ENCODE measurements around the gene TGM5. TPM values are rescaled to one million over a fixed set of nuclear protein-coding genes. Genes with fewer than 3 reads are reported as not detected.
"Not testable (repeated sequence)": the region's sequence is repeated elsewhere in the genome, so short reads cannot be mapped to it uniquely, and the experiment has no call there.

TGM5 gene
- total RNA-seq, 1 donor from 2014 or later, result not detected

- intact Hi-C loops (cut with DNase I), result no loop called here
- ATAC-seq, result no peak
- DNase-seq (ENCODE audit: missing footprints), result no peak
Observed at GRCh38 chr15:43277901-43278300, 11.2 kb upstream of the TGM5 start.

DNA sequence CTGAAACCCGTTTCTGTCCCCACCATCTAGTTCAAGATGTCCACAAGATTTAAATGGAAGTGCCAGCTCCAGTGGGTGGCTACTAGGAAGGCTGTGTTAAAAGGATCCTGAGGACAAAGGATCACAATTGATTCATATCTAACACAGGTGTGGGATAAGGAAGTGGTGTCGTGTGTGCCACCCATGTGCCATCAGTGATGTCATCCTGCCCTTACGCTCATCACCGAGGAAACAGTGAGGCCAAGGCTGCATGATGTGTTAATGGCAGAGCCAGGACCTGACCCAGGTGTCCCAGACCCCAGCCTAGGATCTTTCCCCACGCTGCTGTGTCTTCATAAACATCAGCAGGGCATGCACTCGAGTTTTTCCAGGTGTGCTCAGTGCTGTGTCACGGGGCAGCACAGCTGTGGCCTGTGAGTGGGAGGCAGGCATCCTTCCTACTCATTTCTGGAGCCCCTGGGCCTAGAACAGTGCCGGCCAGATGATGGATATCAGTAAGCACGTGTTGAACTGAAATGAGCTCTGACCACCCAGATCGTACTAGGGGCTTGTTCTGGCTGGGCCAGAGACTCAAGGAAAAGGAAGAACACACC is 10.6 kb upstream of the TGM5 start:
- ATAC-seq, result no peak
- intact Hi-C loops (cut with DNase I), result no loop called here
- no peak for DNase-seq (ENCODE audit: missing footprints)

DNA sequence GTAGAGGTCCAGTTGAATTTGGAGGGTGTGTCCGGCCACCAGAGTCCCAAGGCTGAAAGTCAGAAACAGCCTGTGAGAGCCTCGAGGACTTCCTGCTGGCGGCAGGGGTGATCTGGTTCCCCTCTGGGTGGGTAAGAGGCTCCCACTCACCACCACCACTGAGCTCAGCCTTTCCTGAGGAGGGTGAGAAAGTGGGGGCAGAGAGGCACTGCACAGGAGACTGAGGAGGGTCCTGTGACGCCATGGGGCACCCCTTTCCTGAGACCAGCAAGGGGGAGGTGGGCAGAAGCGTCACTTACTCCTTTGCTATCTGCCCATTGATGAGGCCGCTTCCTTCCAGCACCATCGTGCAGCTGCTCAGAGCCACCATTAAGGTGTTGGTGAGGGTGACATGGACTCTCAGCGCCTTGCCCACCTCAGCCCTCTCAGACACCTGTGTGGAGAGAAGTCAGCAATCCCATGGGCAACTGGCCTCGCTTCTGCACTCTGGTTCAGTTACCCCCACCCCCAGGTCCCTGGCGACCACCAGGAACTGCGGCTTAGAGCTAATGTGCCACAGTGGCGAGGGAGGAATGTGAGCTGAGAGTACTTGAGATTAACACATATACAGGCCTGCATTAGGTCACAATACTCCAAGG is 10.0 kb upstream of the TGM5 start:
- ATAC-seq (no peak), DNase-seq (ENCODE audit: missing footprints) (no peak)
- intact Hi-C loops (cut with DNase I), result no loop called here

GRCh38 chr15:43275740-43276562 is 9.2 kb upstream of the TGM5 start:
- ATAC-seq, result no peak
- DNase-seq (ENCODE audit: missing footprints), result no peak
- intact Hi-C loops (cut with DNase I), result no loop called here

GRCh38 chr15:43274136-43274535 is 7.4 kb upstream of the TGM5 start:
- intact Hi-C loops (cut with DNase I), result no loop called here
- DNase-seq (ENCODE audit: missing footprints) (peak; percentile 88), ATAC-seq (peak; percentile 96)

DNA sequence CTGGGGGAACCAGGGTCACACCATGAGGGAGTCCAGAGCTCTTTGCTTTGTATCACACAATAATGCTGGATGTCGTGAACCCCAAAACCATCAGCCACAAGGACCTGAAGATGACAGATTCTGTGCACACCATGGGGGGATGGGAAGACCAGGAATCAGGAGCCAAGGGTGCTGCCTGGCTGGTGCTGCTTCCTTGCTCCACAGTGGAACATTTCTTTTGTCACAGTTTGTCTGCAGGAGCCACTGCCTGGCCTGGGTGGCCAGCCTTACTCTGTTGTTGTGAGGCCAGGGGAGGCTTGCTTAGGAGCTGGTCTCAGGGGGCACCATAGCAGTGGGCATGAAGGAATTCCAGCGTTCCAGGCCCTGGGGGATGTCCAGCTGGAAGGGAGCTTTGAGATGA is 6.5 kb upstream of the TGM5 start:
- DNase-seq (ENCODE audit: missing footprints) (no peak), ATAC-seq (no peak)
- intact Hi-C loops (cut with DNase I), result no loop called here

DNA sequence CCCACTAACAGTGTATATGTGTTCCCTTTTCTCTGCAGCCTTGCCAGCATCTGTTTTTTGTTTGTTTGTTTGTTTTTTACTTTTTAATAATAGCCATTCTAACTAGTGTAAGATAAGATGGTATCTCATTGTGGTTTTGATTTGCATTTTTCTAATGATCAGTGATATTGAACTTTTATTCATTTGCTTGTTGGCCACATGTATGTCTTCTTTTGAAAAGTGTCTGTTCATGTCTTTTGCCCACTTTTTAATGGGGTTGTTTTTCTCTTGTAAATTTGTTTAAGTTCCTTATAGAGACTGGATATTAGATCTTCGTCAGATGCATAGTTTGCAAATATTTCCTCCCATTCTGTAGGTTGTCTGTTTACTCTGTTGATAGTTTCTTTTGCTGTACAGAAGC is 5.2 kb upstream of the TGM5 start:
- DNase-seq (ENCODE audit: missing footprints); ATAC-seq; intact Hi-C loops (cut with DNase I): not testable (repeated sequence)

DNA sequence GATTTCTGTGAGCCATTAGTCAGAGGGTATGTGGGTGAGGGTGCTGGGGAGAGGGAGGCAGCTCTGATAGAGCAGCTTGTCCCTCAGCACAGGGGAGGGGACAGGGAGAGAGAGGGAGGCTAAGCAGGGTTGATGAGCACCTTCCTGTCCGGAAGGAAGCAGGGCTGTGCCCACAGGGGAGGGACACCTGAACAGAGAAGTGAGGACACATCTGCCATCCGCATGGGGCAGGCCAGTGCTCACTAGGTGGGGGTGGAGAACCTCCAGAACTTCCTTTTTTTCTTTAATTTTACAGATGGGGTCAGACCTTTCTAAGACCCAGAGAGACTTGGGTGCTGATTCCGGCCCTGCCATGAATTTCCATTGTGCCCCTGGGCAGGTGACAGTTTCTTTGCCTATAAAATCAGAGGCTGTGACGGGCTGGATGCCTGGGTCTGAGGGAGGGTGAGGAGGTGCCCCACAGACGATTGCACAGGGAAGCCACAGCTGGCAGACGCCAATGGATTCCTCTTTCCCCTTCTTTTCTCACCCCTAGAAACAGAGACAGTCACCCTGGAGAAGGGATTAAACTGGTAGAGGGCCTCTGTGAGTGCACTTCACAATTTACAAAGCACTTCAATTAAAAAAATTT is 4.1 kb upstream of the TGM5 start:
- intact Hi-C loops (cut with DNase I), result no loop called here
- peak; percentile 79 for DNase-seq (ENCODE audit: missing footprints)
- no peak for ATAC-seq

GRCh38 chr15:43270113-43270665 is 3.5 kb upstream of the TGM5 start:
- ATAC-seq (no peak), DNase-seq (ENCODE audit: missing footprints) (no peak)
- intact Hi-C loops (cut with DNase I), result no loop called here

DNA sequence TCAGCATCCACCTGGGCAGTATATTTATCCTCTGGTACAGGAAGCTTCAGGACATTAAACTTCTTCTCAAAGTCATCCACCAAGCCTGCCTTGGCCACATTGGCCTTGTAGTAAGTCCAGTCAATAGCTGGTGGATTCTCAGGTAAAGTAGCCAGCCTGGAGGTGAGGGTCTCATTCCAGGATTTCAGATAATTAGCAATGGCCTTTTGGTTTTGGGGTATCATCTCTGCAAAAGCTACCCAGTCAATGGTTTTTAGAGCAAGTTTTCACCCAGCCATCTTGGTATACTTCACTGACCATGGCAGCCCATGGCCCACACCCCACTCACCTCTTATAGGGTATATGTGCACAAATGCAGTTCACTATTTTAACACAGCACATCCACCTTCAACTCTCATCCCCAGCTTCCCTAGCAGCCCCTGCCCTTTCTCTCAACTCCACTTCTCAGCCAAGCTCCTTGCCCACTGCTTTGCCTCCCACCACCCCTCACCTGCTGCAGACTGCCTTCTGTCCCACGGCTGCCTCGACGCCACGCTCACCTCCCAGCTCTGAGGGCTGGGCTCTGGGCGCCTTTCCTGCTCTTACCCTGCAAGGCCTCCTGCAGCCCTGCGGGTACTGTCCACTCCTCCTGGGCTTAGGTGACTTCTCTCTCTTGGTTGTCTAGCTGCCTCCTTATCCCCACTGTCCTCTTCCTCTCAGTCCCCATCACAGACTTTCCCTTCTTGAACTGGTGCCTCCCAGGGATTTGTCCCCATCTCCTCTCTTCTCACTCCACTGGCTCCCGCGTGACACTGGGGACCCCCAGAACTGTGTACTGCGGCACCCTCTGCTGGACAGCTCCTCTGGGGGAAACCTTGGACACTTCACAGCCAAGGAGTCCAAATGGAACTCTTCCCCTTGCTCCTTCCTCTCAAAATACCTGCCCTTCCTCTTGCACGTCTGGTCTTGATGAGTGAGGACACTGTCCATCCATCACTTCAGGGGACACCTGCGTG is 1.7 kb upstream of the TGM5 start:
- DNase-seq (ENCODE audit: missing footprints) (no peak), ATAC-seq (no peak)
- intact Hi-C loops (cut with DNase I), result no loop called here

- DNase-seq (ENCODE audit: missing footprints) (no peak), ATAC-seq (no peak)
- intact Hi-C loops (cut with DNase I), result no loop called here
Observed at GRCh38 chr15:43267439-43267838, 711 bp upstream of the TGM5 start.

DNA sequence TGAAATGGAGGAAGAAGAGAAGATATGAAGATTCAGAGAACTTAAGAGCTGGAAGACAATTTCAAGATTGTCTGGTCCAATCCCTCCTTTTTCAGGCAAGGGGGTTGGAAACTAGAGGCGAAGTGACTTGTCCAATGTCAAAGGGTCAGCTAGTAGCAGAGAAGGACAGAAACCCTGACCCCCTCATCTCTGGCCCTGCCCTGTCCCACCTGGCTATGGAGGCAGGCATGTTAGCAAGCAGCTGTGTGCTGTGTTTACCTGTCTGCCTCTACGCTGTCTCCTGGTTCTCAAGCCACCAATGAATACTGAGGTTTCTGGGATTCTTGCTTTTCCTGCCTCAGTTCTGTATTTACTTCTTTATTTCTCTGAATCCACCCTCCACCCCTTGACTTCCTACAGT is 342 bp downstream of the TGM5 start:
- intact Hi-C loops (cut with DNase I), result no loop called here
- no peak for ATAC-seq
- DNase-seq (ENCODE audit: missing footprints), result no peak

DNA sequence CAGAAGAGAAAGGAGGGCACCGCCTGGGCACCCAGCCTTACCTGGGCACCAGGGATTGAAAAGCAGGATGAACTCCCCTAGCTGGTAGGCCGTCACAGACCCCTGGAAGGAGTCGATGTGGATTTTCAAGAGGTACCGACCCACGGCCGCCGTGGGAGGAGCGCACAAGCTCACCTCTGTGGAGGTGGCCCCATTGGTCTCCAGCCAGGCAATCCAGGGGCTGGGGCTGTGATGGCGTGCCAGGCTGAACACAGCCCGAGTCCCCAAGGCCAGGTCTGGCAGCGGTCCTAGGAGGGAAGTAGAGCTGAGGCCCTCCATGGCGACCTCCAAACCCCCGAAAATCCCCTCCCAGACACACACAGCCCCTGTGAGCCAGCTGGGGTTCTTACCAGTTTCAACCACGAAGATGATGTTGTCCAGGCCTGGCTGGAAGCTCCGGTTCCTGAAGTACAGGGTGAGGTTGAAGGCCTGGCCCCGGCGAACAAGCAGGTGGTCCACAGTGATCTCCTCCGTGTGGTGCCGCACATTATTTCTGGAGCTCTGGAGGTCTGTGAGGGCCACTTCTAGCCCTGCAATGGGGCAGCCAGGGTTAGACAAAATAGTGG is 6.6 kb downstream of the TGM5 start:
- ATAC-seq, result no peak

DNA sequence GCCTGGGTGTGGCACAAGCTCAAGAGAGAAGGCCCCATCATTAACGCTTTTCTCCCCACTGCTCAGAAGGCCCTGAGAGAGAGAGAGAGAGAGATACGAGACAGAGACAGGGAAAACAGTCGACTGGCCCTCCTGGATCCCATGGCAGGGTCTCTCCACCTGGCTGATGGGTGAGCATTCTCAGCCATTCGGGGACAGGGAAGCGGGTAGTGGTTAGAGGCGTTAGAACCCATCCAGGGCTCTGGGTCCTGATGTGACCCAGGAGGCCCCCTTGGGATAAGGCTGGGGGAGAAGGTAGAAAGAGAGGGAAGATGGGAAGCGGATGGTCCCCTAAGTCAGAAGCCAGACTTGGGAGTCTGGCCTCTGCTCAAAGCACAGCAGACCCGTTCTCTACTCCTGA is 7.9 kb downstream of the TGM5 start:
- no peak for DNase-seq (ENCODE audit: missing footprints)
- ATAC-seq, result no peak
- intact Hi-C loops (cut with DNase I), result no loop called here

More for the DNA sequence above, 6.6 kb downstream of the TGM5 start:
- intact Hi-C loops (cut with DNase I), result no loop called here
- DNase-seq (ENCODE audit: missing footprints), result no peak

GRCh38 chr15:43256341-43256740 is 10.4 kb downstream of the TGM5 start:
- ATAC-seq, result no peak
- intact Hi-C loops (cut with DNase I), result no loop called here
- DNase-seq (ENCODE audit: missing footprints), result no peak

- no peak for ATAC-seq
- no peak for DNase-seq (ENCODE audit: missing footprints)
- intact Hi-C loops (cut with DNase I), result no loop called here
Observed at GRCh38 chr15:43255376-43255775, 11.4 kb downstream of the TGM5 start.

- DNase-seq (ENCODE audit: missing footprints) (no peak), ATAC-seq (no peak)
- intact Hi-C loops (cut with DNase I), result no loop called here
Observed at GRCh38 chr15:43253431-43254403, 13.0 kb downstream of the TGM5 start.

Measured in Right ventricle myocardium inferior (tissue), 1 donor.